EH (cell line): ENCODE measurements around the gene WLS.
A peak's percentile ranks its signal among the peaks of the same experiment; 100 is the strongest.
"Not testable (repeated sequence)": the region's sequence is repeated elsewhere in the genome, so short reads cannot be mapped to it uniquely, and the experiment has no call there.

ENCODE experiments used
- DNase-seq: peaks from one replicate; pipeline ENCODE4 v3.0.0-alpha.2; 2015; ENCODE audit warnings: low read depth

The WLS gene

GRCh38 chr1:68198752-68199151 is 33.6 kb downstream of the WLS start:
- DNase-seq, result peak; percentile 29

GRCh38 chr1:68197891-68198290 is 34.4 kb downstream of the WLS start:
- no peak for DNase-seq

GRCh38 chr1:68197461-68197860 is 34.9 kb downstream of the WLS start:
- no peak for DNase-seq

- no peak for DNase-seq
Observed at GRCh38 chr1:68196676-68197075, 35.6 kb downstream of the WLS start.

- DNase-seq, result no peak
Observed at GRCh38 chr1:68191717-68192116, 40.6 kb downstream of the WLS start.

- peak; percentile 46 for DNase-seq
Observed at GRCh38 chr1:68188644-68189340, 43.5 kb downstream of the WLS start.

- no peak for DNase-seq
Observed at GRCh38 chr1:68188060-68188538, 44.2 kb downstream of the WLS start.

GRCh38 chr1:68185743-68186142 is 46.6 kb downstream of the WLS start:
- no peak for DNase-seq

- DNase-seq, result no peak
Observed at GRCh38 chr1:68183895-68184294, 48.4 kb downstream of the WLS start.

GRCh38 chr1:68181165-68181556 is 51.2 kb downstream of the WLS start:
- DNase-seq, result no peak

GRCh38 chr1:68180441-68181164 is 51.7 kb downstream of the WLS start:
- no peak for DNase-seq

GRCh38 chr1:68178821-68179490 is 53.4 kb downstream of the WLS start:
- peak; percentile 46 for DNase-seq

GRCh38 chr1:68175621-68176398 is 56.5 kb downstream of the WLS start:
- peak; percentile 33 for DNase-seq

- peak; percentile 82 for DNase-seq
Observed at GRCh38 chr1:68174738-68175113, 57.6 kb downstream of the WLS start.

GRCh38 chr1:68173936-68174737 is 58.2 kb downstream of the WLS start:
- DNase-seq, result peak; percentile 95

GRCh38 chr1:68173283-68173935 is 58.9 kb downstream of the WLS start:
- no peak for DNase-seq

GRCh38 chr1:68171795-68172194 is 60.5 kb downstream of the WLS start:
- not testable (repeated sequence) for DNase-seq

GRCh38 chr1:68168545-68169171 is 63.7 kb downstream of the WLS start:
- DNase-seq, result peak; percentile 70

GRCh38 chr1:68167211-68167610 is 65.1 kb downstream of the WLS start:
- DNase-seq, result no peak

GRCh38 chr1:68166348-68166747 is 66.0 kb downstream of the WLS start:
- DNase-seq, result no peak
